ENCODE data around the gene HPS4.

- no peak for TF ChIP-seq RELA (CRISPR knock-in tag; IDR thresholded peaks at IDR 0.05; ENCODE audit: borderline replicate concordance)
- TF ChIP-seq, protein P1, sequence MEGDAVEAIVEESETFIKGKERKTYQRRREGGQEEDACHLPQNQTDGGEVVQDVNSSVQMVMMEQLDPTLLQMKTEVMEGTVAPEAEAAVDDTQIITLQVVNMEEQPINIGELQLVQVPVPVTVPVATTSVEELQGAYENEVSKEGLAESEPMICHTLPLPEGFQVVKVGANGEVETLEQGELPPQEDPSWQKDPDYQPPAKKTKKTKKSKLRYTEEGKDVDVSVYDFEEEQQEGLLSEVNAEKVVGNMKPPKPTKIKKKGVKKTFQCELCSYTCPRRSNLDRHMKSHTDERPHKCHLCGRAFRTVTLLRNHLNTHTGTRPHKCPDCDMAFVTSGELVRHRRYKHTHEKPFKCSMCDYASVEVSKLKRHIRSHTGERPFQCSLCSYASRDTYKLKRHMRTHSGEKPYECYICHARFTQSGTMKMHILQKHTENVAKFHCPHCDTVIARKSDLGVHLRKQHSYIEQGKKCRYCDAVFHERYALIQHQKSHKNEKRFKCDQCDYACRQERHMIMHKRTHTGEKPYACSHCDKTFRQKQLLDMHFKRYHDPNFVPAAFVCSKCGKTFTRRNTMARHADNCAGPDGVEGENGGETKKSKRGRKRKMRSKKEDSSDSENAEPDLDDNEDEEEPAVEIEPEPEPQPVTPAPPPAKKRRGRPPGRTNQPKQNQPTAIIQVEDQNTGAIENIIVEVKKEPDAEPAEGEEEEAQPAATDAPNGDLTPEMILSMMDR (IDR thresholded peaks at IDR 0.05) = no peak
These were observed 12.9 kb upstream of the HPS4 start for GRCh38 chr22:26496456-26496855.

Measured in WTC11 (cell line).